Measurements from ENCODE around the gene SOX1. TPM values are rescaled to one million over a fixed set of nuclear protein-coding genes. Genes with fewer than 3 reads are reported as not detected.

SOX1 gene
- total and polyA plus RNA-seq, 4 donors = not detected

- WGBS = 79% methylated on average over 20 of the region's 20 CpGs
- no peak for DNase-seq (ENCODE audit: low spot score)
- no peaks in the 10 kb centered on the region for H3K4me1 ChIP-seq (ENCODE audit: control insufficient read depth in 4 of 4, insufficient read depth in 4 of 4, low read length in 3 of 4)
- H3K4me3 ChIP-seq (ENCODE audit: low read depth in 1 of 3, low read length in 3 of 3) = no peak overlapping the region
- H3K36me3 ChIP-seq (ENCODE audit: control insufficient read depth in 4 of 4, insufficient read depth in 3 of 4, low read depth in 1 of 4, low read length in 3 of 4) = no peaks in the 10 kb centered on the region
- peaks cover 0 to 8% (median 4%) of the 10 kb centered on the region in 4 donors for H3K27me3 ChIP-seq (ENCODE audit: control insufficient read depth in 4 of 4, insufficient read depth in 4 of 4, low read length in 3 of 4)
- no peak overlapping the region for H3K27ac ChIP-seq (ENCODE audit: low read depth in 1 of 2, low read length in 2 of 2)
- H3K9me3 ChIP-seq (ENCODE audit: control insufficient read depth in 4 of 4, low read length in 3 of 4) = no peaks in the 10 kb centered on the region
- TF ChIP-seq, protein P1, sequence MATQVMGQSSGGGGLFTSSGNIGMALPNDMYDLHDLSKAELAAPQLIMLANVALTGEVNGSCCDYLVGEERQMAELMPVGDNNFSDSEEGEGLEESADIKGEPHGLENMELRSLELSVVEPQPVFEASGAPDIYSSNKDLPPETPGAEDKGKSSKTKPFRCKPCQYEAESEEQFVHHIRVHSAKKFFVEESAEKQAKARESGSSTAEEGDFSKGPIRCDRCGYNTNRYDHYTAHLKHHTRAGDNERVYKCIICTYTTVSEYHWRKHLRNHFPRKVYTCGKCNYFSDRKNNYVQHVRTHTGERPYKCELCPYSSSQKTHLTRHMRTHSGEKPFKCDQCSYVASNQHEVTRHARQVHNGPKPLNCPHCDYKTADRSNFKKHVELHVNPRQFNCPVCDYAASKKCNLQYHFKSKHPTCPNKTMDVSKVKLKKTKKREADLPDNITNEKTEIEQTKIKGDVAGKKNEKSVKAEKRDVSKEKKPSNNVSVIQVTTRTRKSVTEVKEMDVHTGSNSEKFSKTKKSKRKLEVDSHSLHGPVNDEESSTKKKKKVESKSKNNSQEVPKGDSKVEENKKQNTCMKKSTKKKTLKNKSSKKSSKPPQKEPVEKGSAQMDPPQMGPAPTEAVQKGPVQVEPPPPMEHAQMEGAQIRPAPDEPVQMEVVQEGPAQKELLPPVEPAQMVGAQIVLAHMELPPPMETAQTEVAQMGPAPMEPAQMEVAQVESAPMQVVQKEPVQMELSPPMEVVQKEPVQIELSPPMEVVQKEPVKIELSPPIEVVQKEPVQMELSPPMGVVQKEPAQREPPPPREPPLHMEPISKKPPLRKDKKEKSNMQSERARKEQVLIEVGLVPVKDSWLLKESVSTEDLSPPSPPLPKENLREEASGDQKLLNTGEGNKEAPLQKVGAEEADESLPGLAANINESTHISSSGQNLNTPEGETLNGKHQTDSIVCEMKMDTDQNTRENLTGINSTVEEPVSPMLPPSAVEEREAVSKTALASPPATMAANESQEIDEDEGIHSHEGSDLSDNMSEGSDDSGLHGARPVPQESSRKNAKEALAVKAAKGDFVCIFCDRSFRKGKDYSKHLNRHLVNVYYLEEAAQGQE (IDR thresholded peaks at IDR 0.05) = no peak
- TF ChIP-seq SP1 (IDR thresholded peaks at IDR 0.05) (no peak), NR2F2 (IDR thresholded peaks at IDR 0.05) (no peak)
- H3K9ac ChIP-seq (ENCODE audit: low read depth in 1 of 2, low read length in 2 of 2) = no peak overlapping the region
Observed at GRCh38 chr13:112115403-112116091, 48.6 kb downstream of the SOX1 start.

GRCh38 chr13:112116187-112116950 lies 49.4 kb downstream of the SOX1 start:
- no peak overlapping the region for H3K4me3 ChIP-seq (ENCODE audit: low read depth in 1 of 3, low read length in 3 of 3)
- H3K27ac ChIP-seq (ENCODE audit: low read depth in 1 of 2, low read length in 2 of 2) = no peak overlapping the region
- 83% methylated on average over 22 of the region's 22 CpGs for WGBS
- no peaks in the 10 kb centered on the region for H3K4me1 ChIP-seq (ENCODE audit: control insufficient read depth in 4 of 4, insufficient read depth in 4 of 4, low read length in 3 of 4)
- peaks cover 0 to 4% (median 2%) of the 10 kb centered on the region in 4 donors for H3K27me3 ChIP-seq (ENCODE audit: control insufficient read depth in 4 of 4, insufficient read depth in 4 of 4, low read length in 3 of 4)
- H3K9me3 ChIP-seq (ENCODE audit: control insufficient read depth in 4 of 4, low read length in 3 of 4) = no peaks in the 10 kb centered on the region
- no peak overlapping the region for H3K9ac ChIP-seq (ENCODE audit: low read depth in 1 of 2, low read length in 2 of 2)
- DNase-seq (ENCODE audit: low spot score) = no peak
- no peaks in the 10 kb centered on the region for H3K36me3 ChIP-seq (ENCODE audit: control insufficient read depth in 4 of 4, insufficient read depth in 3 of 4, low read depth in 1 of 4, low read length in 3 of 4)
- TF ChIP-seq EGR1 (IDR thresholded peaks at IDR 0.05; ENCODE audit: low read depth in 2 of 2) = no peak

- H3K9me3 ChIP-seq (ENCODE audit: control insufficient read depth in 4 of 4, low read length in 3 of 4) = no peaks in the 10 kb centered on the region
- no peaks in the 10 kb centered on the region for H3K36me3 ChIP-seq (ENCODE audit: control insufficient read depth in 4 of 4, insufficient read depth in 3 of 4, low read depth in 1 of 4, low read length in 3 of 4)
- H3K27me3 ChIP-seq (ENCODE audit: control insufficient read depth in 4 of 4, insufficient read depth in 4 of 4, low read length in 3 of 4) = peaks cover 0 to 4% (median 2%) of the 10 kb centered on the region in 4 donors
- no peak overlapping the region for H3K4me3 ChIP-seq (ENCODE audit: low read depth in 1 of 3, low read length in 3 of 3)
- 77% methylated on average over 14 of the region's 14 CpGs for WGBS
- no peak overlapping the region for H3K27ac ChIP-seq (ENCODE audit: low read depth in 1 of 2, low read length in 2 of 2)
- TF ChIP-seq RAD21 (IDR thresholded peaks at IDR 0.05) = no peak
- TF ChIP-seq EGR1 (IDR thresholded peaks at IDR 0.05; ENCODE audit: low read depth in 2 of 2) = no peak
- TF ChIP-seq MAX (IDR thresholded peaks at IDR 0.05) = no peak
- TF ChIP-seq NR2F2 (IDR thresholded peaks at IDR 0.05) = no peak
- no peak for TF ChIP-seq FOXA1 (IDR thresholded peaks at IDR 0.05)
- TF ChIP-seq GABPA (IDR thresholded peaks at IDR 0.05 in 1 of 2, conservative IDR thresholded peaks at IDR 0.05 in 1 of 2) = no peak
- no peak for TF ChIP-seq YY1 (IDR thresholded peaks at IDR 0.05)
- TF ChIP-seq HNF4G (IDR thresholded peaks at IDR 0.05) = no peak
- no peak for TF ChIP-seq HNF4A (conservative IDR thresholded peaks at IDR 0.05)
- no peak for DNase-seq (ENCODE audit: low spot score)
- H3K4me1 ChIP-seq (ENCODE audit: control insufficient read depth in 4 of 4, insufficient read depth in 4 of 4, low read length in 3 of 4) = no peaks in the 10 kb centered on the region
- H3K9ac ChIP-seq (ENCODE audit: low read depth in 1 of 2, low read length in 2 of 2) = no peak overlapping the region
Observed at GRCh38 chr13:112117258-112117954, 50.5 kb downstream of the SOX1 start.
